K562 (cell line): Measurements from ENCODE around the gene NOD1.
"Not testable (repeated sequence)": the region's sequence is repeated elsewhere in the genome, so short reads cannot be mapped to it uniquely, and the experiment has no call there.

ENCODE experiments used
- ATF3 ChIP-seq, 2 experiments: fragments of 450-650 bp in 1 of 2; sonication (generic) in 1 of 2; formaldehyde crosslinking in 1 of 2; IDR thresholded peaks in 1 of 2; conservative IDR thresholded peaks in 1 of 2; 2 replicates each; pipeline versions ENCODE4 v1.6.1 to v1.8.1; 2016 to 2023; ENCODE audit warnings: mild to moderate bottlenecking in 2 of 2, moderate library complexity in 2 of 2, inconsistent platforms in 1 of 2, missing genetic modification reagents in 1 of 2
- CEBPB ChIP-seq: fragments of 450-650 bp; IDR thresholded peaks from 2 replicates; pipeline ENCODE4 v1.6.1; 2016; ENCODE audit warnings: missing genetic modification characterization, missing compliant biosample characterization
- CTCF ChIP-seq, 3 experiments: IDR thresholded peaks in 2 of 3; conservative IDR thresholded peaks in 1 of 3; 2 replicates each; pipeline ENCODE4 v1.5.1; 2011 to 2012; ENCODE audit warnings: low read length in 3 of 3, mild to moderate bottlenecking in 3 of 3, control low read depth in 2 of 3, improper control_type of control experiment in 1 of 3, inconsistent platforms in 1 of 3, low read depth in 1 of 3, mixed read lengths in 1 of 3, moderate library complexity in 1 of 3; ENCODE audit not compliant: insufficient read depth in 2 of 3
- NFYB ChIP-seq: IDR thresholded peaks from 2 replicates; pipeline ENCODE4 v1.6.1; 2011; ENCODE audit warnings: mild to moderate bottlenecking, moderate library complexity; ENCODE audit not compliant: insufficient read length; ENCODE audit errors: extremely low read depth

- TF ChIP-seq CEBPB (tag); ATF3 (IDR thresholded peaks at IDR 0.05); ATF3 (CRISPR knock-in tag; conservative IDR thresholded peaks at IDR 0.05); NFYB; CTCF (IDR thresholded peaks at IDR 0.05 in 2 of 3, conservative IDR thresholded peaks at IDR 0.05 in 1 of 3; ENCODE audit: insufficient read depth in 2 of 3, low read depth in 1 of 3, low read length in 3 of 3): not testable (repeated sequence)
Measured at GRCh38 chr7:30527297-30527696, 48.7 kb upstream of the NOD1 start.
